GM23338 (cell line): ENCODE measurements around the gene CTNNA3. TPM values are rescaled to one million over a fixed set of nuclear protein-coding genes. Genes with fewer than 3 reads are reported as not detected.

Experiments
- ATAC-seq: fragments of 200-7000 bp; cut with Tn5 transposase; 3 replicates; pipeline ENCODE4 v1.9.1; 2020
- DNase-seq: peaks from one replicate; pipeline ENCODE4 v3.0.0-alpha.2; 2015; ENCODE audit warnings: low spot score
- H2AFZ ChIP-seq: fragments of 200-600 bp; sonication (generic); 2 replicates; pipeline ENCODE4 v1.8.0; 2016; ENCODE audit warnings: antibody characterized with exemption, mild to moderate bottlenecking, moderate library complexity
- H3F3A ChIP-seq: fragments of 200-600 bp; sonication (generic); replicated peaks from 2 replicates; pipeline ENCODE4 v1.8.0; 2017; ENCODE audit warnings: antibody characterized with exemption, mixed run types, low read depth
- H3K27ac ChIP-seq: fragments of 200-600 bp; sonication (generic); 2 replicates; pipeline ENCODE4 v1.6.1; 2016; ENCODE audit warnings: low read depth
- H3K27me3 ChIP-seq: fragments of 200-600 bp; sonication (generic); 2 replicates; pipeline ENCODE4 v1.8.0; 2016; ENCODE audit warnings: mild to moderate bottlenecking, mixed run types, moderate library complexity; ENCODE audit not compliant: insufficient read depth
- H3K36me3 ChIP-seq: fragments of 200-600 bp; sonication (generic); 2 replicates; pipeline ENCODE4 v1.8.0; 2016; ENCODE audit warnings: mild to moderate bottlenecking; ENCODE audit not compliant: insufficient read depth
- H3K4me1 ChIP-seq: fragments of 200-600 bp; sonication (generic); 2 replicates; pipeline ENCODE4 v1.8.0; 2016; ENCODE audit warnings: mild to moderate bottlenecking, moderate library complexity; ENCODE audit not compliant: insufficient read depth
- H3K4me2 ChIP-seq: fragments of 200-600 bp; sonication (generic); 2 replicates; pipeline ENCODE4 v1.7.1; 2017; ENCODE audit warnings: mixed run types
- H3K4me3 ChIP-seq: fragments of 200-600 bp; sonication (generic); 2 replicates; pipeline ENCODE4 v1.6.1; 2016; ENCODE audit warnings: mixed run types
- H3K79me2 ChIP-seq: fragments of 200-600 bp; sonication (generic); replicated peaks from 2 replicates; pipeline ENCODE4 v1.8.0; 2017; ENCODE audit warnings: mild to moderate bottlenecking; ENCODE audit not compliant: insufficient read depth
- H3K9me2 ChIP-seq: fragments of 200-600 bp; sonication (generic); 2 replicates; pipeline ENCODE4 v1.8.0; 2017; ENCODE audit not compliant: insufficient read depth
- H4K20me1 ChIP-seq: fragments of 200-600 bp; sonication (generic); replicated peaks from 2 replicates; pipeline ENCODE4 v1.8.0; 2017; ENCODE audit warnings: mild to moderate bottlenecking; ENCODE audit not compliant: insufficient read depth
- H3K27ac Mint-ChIP-seq: 2 replicates; pipeline ENCODE4 v1.8.0; 2020; ENCODE audit warnings: inconsistent platforms, mild to moderate bottlenecking, moderate library complexity, mixed read lengths
- H3K27me3 Mint-ChIP-seq: 3 replicates; pipeline ENCODE4 v1.8.0; 2022; ENCODE audit warnings: low read depth, mild to moderate bottlenecking, moderate library complexity, mixed read lengths, inconsistent platforms; ENCODE audit not compliant: insufficient read depth, poor library complexity
- H3K36me3 Mint-ChIP-seq: 3 replicates; pipeline ENCODE4 v1.8.0; 2021; ENCODE audit warnings: low read depth, mild to moderate bottlenecking, inconsistent platforms, moderate library complexity, mixed read lengths
- H3K4me1 Mint-ChIP-seq: 3 replicates; pipeline ENCODE4 v1.8.0; 2020; ENCODE audit warnings: mild to moderate bottlenecking, inconsistent platforms, mixed read lengths
- H3K4me3 Mint-ChIP-seq: 3 replicates; pipeline ENCODE4 v1.8.0; 2021; ENCODE audit warnings: moderate library complexity, mild to moderate bottlenecking, inconsistent platforms, mixed read lengths
- H3K9me3 Mint-ChIP-seq: 3 replicates; pipeline ENCODE4 v1.8.0; 2020; ENCODE audit warnings: moderate library complexity, mild to moderate bottlenecking, inconsistent platforms, mixed read lengths
- CREB1 ChIP-seq: fragments of 250-450 bp; sonication (Bioruptor Pico); IDR thresholded peaks from 2 replicates; pipeline ENCODE4 v1.5.0; 2020; ENCODE audit warnings: low read depth, mild to moderate bottlenecking, moderate library complexity
- ETS1 ChIP-seq: IDR thresholded peaks from 2 replicates; pipeline ENCODE4 v1.6.1; 2016; ENCODE audit warnings: antibody characterized with exemption
- EZH2 ChIP-seq: fragments of 200-600 bp; sonication (generic); IDR thresholded peaks from one replicate; pipeline ENCODE4 v1.8.0; 2017; ENCODE audit warnings: antibody characterized with exemption, mild to moderate bottlenecking, low read depth; ENCODE audit not compliant: unreplicated experiment
- EZH2phosphoT487 ChIP-seq: fragments of 200-600 bp; sonication (generic); IDR thresholded peaks from one replicate; pipeline ENCODE4 v1.8.1; 2018; ENCODE audit warnings: antibody characterized with exemption; ENCODE audit not compliant: unreplicated experiment
- JUNB ChIP-seq: IDR thresholded peaks from one replicate; pipeline ENCODE4 v1.6.1; 2016; ENCODE audit warnings: antibody characterized with exemption; ENCODE audit not compliant: unreplicated experiment
- NANOG ChIP-seq: IDR thresholded peaks from 2 replicates; pipeline ENCODE4 v1.6.1; 2016; ENCODE audit warnings: antibody characterized with exemption, borderline replicate concordance
- POLR2AphosphoS5 ChIP-seq: IDR thresholded peaks from 2 replicates; pipeline ENCODE4 v1.6.1; 2016; ENCODE audit warnings: antibody characterized with exemption, low read depth
- STAT1 ChIP-seq: IDR thresholded peaks from one replicate; pipeline ENCODE4 v1.6.1; 2016; ENCODE audit warnings: antibody characterized with exemption; ENCODE audit not compliant: unreplicated experiment
- ZNF114 ChIP-seq: fragments of 250-450 bp; sonication (Bioruptor Pico); IDR thresholded peaks from 2 replicates; pipeline ENCODE4 v1.5.0; 2020; ENCODE audit warnings: mild to moderate bottlenecking, moderate library complexity
- ZNF331 ChIP-seq: fragments of 250-450 bp; sonication (Bioruptor Pico); IDR thresholded peaks from 2 replicates; pipeline ENCODE4 v1.5.0; 2020; ENCODE audit warnings: low read depth, mild to moderate bottlenecking, moderate library complexity
- polyA plus RNA-seq: library from polyadenylated mRNA; unstranded; fragments of >200 nt; fragmentation: Nextera tagmentation; extraction: Ambion mirVana; gene quantifications from 2 replicates; pipeline ENCODE4 v1.2.1, GENCODE V29; 2016
- total RNA-seq: library from RNA; depleted of rRNA; stranded (reverse); fragments of >200 nt; shearing (Covaris generic); gene quantifications from 2 replicates; pipeline ENCODE4 v1.2.3, GENCODE V29; 2014
- TF ChIP-seq, protein P1 (sequence below): fragments of 250-450 bp; sonication (Bioruptor Pico); IDR thresholded peaks from 2 replicates; pipeline ENCODE4 v1.5.0; 2020; ENCODE audit warnings: mild to moderate bottlenecking, moderate library complexity
- TF ChIP-seq, protein P2 (sequence below), 2 experiments: fragments of 200-600 bp in 1 of 2; sonication (generic) in 1 of 2; conservative IDR thresholded peaks; 2 replicates each; pipeline versions ENCODE4 v1.5.1 to v1.6.1; 2016 to 2017; ENCODE audit warnings: antibody characterized with exemption in 2 of 2, low read depth in 2 of 2, mild to moderate bottlenecking in 2 of 2, moderate library complexity in 1 of 2
- TF ChIP-seq, protein P3 (sequence below): IDR thresholded peaks from one replicate; pipeline ENCODE4 v1.6.1; 2018; ENCODE audit warnings: antibody characterized with exemption; ENCODE audit not compliant: unreplicated experiment

Gene CTNNA3
- total and polyA plus RNA-seq, 2 experiments from 2014 or later = 0.71 to 3.3 TPM

GRCh38 chr10:67385566-67385965 lies 310.4 kb downstream of the CTNNA3 start:
- Histone ChIP-seq H3F3A (no peaks in the 10 kb centered on the region), H3K4me1 (peaks cover 26% of the 10 kb centered on the region), H3K4me3 (no peak overlapping the region), H4K20me1 (no peaks in the 10 kb centered on the region), H3K27ac (no peak overlapping the region), H3K27me3 (no peaks in the 10 kb centered on the region), H3K36me3 (no peaks in the 10 kb centered on the region), H3K79me2 (no peaks in the 10 kb centered on the region), H3K9me2 (no peaks in the 10 kb centered on the region), H2AFZ (no peak overlapping the region), H3K4me2 (peak overlapping the region; percentile 69; the same call in 1 of the 2 replicates)
- no peak overlapping the region for H3K27ac Mint-ChIP-seq
- H3K4me1 Mint-ChIP-seq = peaks cover 15% of the 10 kb centered on the region
- no peak for TF ChIP-seq STAT1
- no peak for TF ChIP-seq ETS1
- TF ChIP-seq CREB1 (CRISPR knock-in tag) = no peak
- no peak for TF ChIP-seq POLR2AphosphoS5
- TF ChIP-seq, protein P1, sequence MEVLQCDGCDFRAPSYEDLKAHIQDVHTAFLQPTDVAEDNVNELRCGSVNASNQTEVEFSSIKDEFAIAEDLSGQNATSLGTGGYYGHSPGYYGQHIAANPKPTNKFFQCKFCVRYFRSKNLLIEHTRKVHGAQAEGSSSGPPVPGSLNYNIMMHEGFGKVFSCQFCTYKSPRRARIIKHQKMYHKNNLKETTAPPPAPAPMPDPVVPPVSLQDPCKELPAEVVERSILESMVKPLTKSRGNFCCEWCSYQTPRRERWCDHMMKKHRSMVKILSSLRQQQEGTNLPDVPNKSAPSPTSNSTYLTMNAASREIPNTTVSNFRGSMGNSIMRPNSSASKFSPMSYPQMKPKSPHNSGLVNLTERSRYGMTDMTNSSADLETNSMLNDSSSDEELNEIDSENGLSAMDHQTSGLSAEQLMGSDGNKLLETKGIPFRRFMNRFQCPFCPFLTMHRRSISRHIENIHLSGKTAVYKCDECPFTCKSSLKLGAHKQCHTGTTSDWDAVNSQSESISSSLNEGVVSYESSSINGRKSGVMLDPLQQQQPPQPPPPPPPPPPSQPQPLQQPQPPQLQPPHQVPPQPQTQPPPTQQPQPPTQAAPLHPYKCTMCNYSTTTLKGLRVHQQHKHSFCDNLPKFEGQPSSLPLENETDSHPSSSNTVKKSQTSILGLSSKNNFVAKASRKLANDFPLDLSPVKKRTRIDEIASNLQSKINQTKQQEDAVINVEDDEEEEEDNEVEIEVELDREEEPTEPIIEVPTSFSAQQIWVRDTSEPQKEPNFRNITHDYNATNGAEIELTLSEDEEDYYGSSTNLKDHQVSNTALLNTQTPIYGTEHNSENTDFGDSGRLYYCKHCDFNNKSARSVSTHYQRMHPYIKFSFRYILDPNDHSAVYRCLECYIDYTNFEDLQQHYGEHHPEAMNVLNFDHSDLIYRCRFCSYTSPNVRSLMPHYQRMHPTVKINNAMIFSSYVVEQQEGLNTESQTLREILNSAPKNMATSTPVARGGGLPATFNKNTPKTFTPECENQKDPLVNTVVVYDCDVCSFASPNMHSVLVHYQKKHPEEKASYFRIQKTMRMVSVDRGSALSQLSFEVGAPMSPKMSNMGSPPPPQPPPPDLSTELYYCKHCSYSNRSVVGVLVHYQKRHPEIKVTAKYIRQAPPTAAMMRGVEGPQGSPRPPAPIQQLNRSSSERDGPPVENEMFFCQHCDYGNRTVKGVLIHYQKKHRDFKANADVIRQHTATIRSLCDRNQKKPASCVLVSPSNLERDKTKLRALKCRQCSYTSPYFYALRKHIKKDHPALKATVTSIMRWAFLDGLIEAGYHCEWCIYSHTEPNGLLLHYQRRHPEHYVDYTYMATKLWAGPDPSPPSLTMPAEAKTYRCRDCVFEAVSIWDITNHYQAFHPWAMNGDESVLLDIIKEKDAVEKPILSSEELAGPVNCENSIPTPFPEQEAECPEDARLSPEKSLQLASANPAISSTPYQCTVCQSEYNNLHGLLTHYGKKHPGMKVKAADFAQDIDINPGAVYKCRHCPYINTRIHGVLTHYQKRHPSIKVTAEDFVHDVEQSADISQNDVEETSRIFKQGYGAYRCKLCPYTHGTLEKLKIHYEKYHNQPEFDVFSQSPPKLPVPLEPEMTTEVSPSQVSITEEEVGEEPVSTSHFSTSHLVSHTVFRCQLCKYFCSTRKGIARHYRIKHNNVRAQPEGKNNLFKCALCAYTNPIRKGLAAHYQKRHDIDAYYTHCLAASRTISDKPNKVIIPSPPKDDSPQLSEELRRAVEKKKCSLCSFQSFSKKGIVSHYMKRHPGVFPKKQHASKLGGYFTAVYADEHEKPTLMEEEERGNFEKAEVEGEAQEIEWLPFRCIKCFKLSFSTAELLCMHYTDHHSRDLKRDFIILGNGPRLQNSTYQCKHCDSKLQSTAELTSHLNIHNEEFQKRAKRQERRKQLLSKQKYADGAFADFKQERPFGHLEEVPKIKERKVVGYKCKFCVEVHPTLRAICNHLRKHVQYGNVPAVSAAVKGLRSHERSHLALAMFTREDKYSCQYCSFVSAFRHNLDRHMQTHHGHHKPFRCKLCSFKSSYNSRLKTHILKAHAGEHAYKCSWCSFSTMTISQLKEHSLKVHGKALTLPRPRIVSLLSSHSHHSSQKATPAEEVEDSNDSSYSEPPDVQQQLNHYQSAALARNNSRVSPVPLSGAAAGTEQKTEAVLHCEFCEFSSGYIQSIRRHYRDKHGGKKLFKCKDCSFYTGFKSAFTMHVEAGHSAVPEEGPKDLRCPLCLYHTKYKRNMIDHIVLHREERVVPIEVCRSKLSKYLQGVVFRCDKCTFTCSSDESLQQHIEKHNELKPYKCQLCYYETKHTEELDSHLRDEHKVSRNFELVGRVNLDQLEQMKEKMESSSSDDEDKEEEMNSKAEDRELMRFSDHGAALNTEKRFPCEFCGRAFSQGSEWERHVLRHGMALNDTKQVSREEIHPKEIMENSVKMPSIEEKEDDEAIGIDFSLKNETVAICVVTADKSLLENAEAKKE = no peak
- TF ChIP-seq EZH2phosphoT487 = no peak
- TF ChIP-seq, protein P2, sequence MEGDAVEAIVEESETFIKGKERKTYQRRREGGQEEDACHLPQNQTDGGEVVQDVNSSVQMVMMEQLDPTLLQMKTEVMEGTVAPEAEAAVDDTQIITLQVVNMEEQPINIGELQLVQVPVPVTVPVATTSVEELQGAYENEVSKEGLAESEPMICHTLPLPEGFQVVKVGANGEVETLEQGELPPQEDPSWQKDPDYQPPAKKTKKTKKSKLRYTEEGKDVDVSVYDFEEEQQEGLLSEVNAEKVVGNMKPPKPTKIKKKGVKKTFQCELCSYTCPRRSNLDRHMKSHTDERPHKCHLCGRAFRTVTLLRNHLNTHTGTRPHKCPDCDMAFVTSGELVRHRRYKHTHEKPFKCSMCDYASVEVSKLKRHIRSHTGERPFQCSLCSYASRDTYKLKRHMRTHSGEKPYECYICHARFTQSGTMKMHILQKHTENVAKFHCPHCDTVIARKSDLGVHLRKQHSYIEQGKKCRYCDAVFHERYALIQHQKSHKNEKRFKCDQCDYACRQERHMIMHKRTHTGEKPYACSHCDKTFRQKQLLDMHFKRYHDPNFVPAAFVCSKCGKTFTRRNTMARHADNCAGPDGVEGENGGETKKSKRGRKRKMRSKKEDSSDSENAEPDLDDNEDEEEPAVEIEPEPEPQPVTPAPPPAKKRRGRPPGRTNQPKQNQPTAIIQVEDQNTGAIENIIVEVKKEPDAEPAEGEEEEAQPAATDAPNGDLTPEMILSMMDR (conservative IDR thresholded peaks at IDR 0.05; ENCODE audit: low read depth in 2 of 2) = no peak
- TF ChIP-seq JUNB = no peak
- no peak for TF ChIP-seq NANOG
- no peak for TF ChIP-seq EZH2
- TF ChIP-seq, protein P3, sequence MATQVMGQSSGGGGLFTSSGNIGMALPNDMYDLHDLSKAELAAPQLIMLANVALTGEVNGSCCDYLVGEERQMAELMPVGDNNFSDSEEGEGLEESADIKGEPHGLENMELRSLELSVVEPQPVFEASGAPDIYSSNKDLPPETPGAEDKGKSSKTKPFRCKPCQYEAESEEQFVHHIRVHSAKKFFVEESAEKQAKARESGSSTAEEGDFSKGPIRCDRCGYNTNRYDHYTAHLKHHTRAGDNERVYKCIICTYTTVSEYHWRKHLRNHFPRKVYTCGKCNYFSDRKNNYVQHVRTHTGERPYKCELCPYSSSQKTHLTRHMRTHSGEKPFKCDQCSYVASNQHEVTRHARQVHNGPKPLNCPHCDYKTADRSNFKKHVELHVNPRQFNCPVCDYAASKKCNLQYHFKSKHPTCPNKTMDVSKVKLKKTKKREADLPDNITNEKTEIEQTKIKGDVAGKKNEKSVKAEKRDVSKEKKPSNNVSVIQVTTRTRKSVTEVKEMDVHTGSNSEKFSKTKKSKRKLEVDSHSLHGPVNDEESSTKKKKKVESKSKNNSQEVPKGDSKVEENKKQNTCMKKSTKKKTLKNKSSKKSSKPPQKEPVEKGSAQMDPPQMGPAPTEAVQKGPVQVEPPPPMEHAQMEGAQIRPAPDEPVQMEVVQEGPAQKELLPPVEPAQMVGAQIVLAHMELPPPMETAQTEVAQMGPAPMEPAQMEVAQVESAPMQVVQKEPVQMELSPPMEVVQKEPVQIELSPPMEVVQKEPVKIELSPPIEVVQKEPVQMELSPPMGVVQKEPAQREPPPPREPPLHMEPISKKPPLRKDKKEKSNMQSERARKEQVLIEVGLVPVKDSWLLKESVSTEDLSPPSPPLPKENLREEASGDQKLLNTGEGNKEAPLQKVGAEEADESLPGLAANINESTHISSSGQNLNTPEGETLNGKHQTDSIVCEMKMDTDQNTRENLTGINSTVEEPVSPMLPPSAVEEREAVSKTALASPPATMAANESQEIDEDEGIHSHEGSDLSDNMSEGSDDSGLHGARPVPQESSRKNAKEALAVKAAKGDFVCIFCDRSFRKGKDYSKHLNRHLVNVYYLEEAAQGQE = no peak
- no peak for TF ChIP-seq ZNF114 (CRISPR knock-in tag)
- no peak for TF ChIP-seq ZNF331 (CRISPR knock-in tag)
- DNase-seq (peak; percentile 13), ATAC-seq (peak; percentile 43; the same call in 2 of the 3 replicates)
- peaks cover 2% of the 10 kb centered on the region for H3K27me3 Mint-ChIP-seq
- no peaks in the 10 kb centered on the region; the same call in 1 of the 3 replicates for H3K9me3 Mint-ChIP-seq
- no peaks in the 10 kb centered on the region; the same call in 2 of the 3 replicates for H3K36me3 Mint-ChIP-seq
- H3K4me3 Mint-ChIP-seq = no peak overlapping the region
